H1 (cell line): ENCODE measurements around the gene LCOR. TPM values are rescaled to one million over a fixed set of nuclear protein-coding genes. Genes with fewer than 3 reads are reported as not detected.

ENCODE experiments used
- CHD1 ChIP-seq: IDR thresholded peaks from 2 replicates; pipeline ENCODE4 v1.6.1; 2012; ENCODE audit warnings: low read depth, low read length, improper control_type of control experiment
- KDM4A ChIP-seq: IDR thresholded peaks from one replicate; pipeline ENCODE4 v1.7.1; 2012; ENCODE audit warnings: low read depth, mild to moderate bottlenecking, moderate library complexity, low read length, inconsistent platforms; ENCODE audit not compliant: severe bottlenecking
- SAP30 ChIP-seq: fragments of 300-600 bp; sonication (generic); IDR thresholded peaks from 2 replicates; pipeline ENCODE4 v1.7.1; 2012; ENCODE audit warnings: low read length, moderate library complexity, mild to moderate bottlenecking, inconsistent platforms; ENCODE audit not compliant: insufficient read depth, insufficient replicate concordance
- SP4 ChIP-seq: IDR thresholded peaks from 2 replicates; pipeline ENCODE4 v1.6.1; 2012; ENCODE audit warnings: low read length, inconsistent platforms
- TAF7 ChIP-seq: optimal IDR thresholded peaks from 2 replicates; pipeline ENCODE3; 2011; ENCODE audit warnings: low read depth, mild to moderate bottlenecking, inconsistent platforms, low read length, moderate library complexity, borderline replicate concordance
- polyA plus RNA-seq, 7 experiments: library from polyadenylated mRNA; depleted of rRNA in 3 of 7; stranded (reverse) in 5 of 7; unstranded in 2 of 7; fragments of >200 nt in 5 of 7; fragments of 200-250 nt in 2 of 7; gene quantifications; 1 replicate in 5 of 7; 2 replicates in 1 of 7; 4 replicates in 1 of 7; pipeline versions ENCODE4 v1.2.1 to v1.2.3, GENCODE V29; 2011 to 2013; ENCODE audit warnings: missing spikeins in 2 of 7, mixed read lengths in 2 of 7
- total RNA-seq: library from RNA; stranded (reverse); fragmentation: NEBNext Ultra II Directional; extraction: Animal tissue kit (Norgen Biotek cat#: 25700); gene quantifications from 2 replicates; pipeline ENCODE4 v1.2.1, GENCODE V29; 2021
- TF ChIP-seq, protein P1 (sequence below), 3 experiments: IDR thresholded peaks; 1 replicate in 2 of 3; 2 replicates in 1 of 3; pipeline versions ENCODE4 v1.5.1 to v1.6.1; 2011; ENCODE audit warnings: low read length in 3 of 3, mild to moderate bottlenecking in 3 of 3, inconsistent platforms in 2 of 3, low read depth in 1 of 3, moderate library complexity in 1 of 3; ENCODE audit not compliant: insufficient read depth in 1 of 3; ENCODE audit errors: control extremely low read depth in 1 of 3
- TF ChIP-seq, protein P2 (sequence below): fragments of 300-600 bp; sonication (generic); IDR thresholded peaks from 2 replicates; pipeline ENCODE4 v1.7.1; 2012; ENCODE audit warnings: low read length, moderate library complexity, mild to moderate bottlenecking, inconsistent platforms; ENCODE audit not compliant: insufficient replicate concordance
- TF ChIP-seq, protein P3 (sequence below): IDR thresholded peaks from 2 replicates; pipeline ENCODE4 v1.6.1; 2011; ENCODE audit warnings: low read depth, mild to moderate bottlenecking, low read length; ENCODE audit not compliant: insufficient read depth

LCOR gene
- total and polyA plus RNA-seq, 2 of the 8 experiments (the other 6 are each of a cell fraction or from before 2014, with no cell fraction given) = 4.7 to 25.5 TPM

DNA sequence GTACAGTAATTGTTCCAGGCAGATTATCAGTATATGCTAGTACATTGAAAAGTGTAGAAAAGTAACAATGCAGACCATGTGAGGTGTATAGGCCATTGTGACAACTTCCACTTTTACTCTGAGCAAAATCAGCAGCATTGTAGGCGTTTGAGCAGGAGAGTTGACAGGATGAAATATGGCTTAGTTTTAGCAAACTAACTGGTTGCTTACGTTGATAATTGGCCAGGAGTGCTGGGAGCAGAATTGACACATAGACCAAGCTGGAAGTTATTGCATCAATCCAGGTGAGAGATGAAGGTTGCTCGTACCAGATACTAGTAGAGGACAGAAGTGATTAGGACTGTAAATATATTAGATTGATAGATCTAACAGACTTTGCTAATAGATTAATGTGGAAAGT is 46.0 kb downstream of the LCOR start (continued):
- TF ChIP-seq, protein P1, sequence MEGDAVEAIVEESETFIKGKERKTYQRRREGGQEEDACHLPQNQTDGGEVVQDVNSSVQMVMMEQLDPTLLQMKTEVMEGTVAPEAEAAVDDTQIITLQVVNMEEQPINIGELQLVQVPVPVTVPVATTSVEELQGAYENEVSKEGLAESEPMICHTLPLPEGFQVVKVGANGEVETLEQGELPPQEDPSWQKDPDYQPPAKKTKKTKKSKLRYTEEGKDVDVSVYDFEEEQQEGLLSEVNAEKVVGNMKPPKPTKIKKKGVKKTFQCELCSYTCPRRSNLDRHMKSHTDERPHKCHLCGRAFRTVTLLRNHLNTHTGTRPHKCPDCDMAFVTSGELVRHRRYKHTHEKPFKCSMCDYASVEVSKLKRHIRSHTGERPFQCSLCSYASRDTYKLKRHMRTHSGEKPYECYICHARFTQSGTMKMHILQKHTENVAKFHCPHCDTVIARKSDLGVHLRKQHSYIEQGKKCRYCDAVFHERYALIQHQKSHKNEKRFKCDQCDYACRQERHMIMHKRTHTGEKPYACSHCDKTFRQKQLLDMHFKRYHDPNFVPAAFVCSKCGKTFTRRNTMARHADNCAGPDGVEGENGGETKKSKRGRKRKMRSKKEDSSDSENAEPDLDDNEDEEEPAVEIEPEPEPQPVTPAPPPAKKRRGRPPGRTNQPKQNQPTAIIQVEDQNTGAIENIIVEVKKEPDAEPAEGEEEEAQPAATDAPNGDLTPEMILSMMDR (IDR thresholded peaks at IDR 0.05; ENCODE audit: control extremely low read depth in 1 of 3, insufficient read depth in 1 of 3, low read depth in 1 of 3, low read length in 3 of 3) = no peak
- TF ChIP-seq TAF7 = no peak
- TF ChIP-seq KDM4A = no peak
- TF ChIP-seq, protein P2, sequence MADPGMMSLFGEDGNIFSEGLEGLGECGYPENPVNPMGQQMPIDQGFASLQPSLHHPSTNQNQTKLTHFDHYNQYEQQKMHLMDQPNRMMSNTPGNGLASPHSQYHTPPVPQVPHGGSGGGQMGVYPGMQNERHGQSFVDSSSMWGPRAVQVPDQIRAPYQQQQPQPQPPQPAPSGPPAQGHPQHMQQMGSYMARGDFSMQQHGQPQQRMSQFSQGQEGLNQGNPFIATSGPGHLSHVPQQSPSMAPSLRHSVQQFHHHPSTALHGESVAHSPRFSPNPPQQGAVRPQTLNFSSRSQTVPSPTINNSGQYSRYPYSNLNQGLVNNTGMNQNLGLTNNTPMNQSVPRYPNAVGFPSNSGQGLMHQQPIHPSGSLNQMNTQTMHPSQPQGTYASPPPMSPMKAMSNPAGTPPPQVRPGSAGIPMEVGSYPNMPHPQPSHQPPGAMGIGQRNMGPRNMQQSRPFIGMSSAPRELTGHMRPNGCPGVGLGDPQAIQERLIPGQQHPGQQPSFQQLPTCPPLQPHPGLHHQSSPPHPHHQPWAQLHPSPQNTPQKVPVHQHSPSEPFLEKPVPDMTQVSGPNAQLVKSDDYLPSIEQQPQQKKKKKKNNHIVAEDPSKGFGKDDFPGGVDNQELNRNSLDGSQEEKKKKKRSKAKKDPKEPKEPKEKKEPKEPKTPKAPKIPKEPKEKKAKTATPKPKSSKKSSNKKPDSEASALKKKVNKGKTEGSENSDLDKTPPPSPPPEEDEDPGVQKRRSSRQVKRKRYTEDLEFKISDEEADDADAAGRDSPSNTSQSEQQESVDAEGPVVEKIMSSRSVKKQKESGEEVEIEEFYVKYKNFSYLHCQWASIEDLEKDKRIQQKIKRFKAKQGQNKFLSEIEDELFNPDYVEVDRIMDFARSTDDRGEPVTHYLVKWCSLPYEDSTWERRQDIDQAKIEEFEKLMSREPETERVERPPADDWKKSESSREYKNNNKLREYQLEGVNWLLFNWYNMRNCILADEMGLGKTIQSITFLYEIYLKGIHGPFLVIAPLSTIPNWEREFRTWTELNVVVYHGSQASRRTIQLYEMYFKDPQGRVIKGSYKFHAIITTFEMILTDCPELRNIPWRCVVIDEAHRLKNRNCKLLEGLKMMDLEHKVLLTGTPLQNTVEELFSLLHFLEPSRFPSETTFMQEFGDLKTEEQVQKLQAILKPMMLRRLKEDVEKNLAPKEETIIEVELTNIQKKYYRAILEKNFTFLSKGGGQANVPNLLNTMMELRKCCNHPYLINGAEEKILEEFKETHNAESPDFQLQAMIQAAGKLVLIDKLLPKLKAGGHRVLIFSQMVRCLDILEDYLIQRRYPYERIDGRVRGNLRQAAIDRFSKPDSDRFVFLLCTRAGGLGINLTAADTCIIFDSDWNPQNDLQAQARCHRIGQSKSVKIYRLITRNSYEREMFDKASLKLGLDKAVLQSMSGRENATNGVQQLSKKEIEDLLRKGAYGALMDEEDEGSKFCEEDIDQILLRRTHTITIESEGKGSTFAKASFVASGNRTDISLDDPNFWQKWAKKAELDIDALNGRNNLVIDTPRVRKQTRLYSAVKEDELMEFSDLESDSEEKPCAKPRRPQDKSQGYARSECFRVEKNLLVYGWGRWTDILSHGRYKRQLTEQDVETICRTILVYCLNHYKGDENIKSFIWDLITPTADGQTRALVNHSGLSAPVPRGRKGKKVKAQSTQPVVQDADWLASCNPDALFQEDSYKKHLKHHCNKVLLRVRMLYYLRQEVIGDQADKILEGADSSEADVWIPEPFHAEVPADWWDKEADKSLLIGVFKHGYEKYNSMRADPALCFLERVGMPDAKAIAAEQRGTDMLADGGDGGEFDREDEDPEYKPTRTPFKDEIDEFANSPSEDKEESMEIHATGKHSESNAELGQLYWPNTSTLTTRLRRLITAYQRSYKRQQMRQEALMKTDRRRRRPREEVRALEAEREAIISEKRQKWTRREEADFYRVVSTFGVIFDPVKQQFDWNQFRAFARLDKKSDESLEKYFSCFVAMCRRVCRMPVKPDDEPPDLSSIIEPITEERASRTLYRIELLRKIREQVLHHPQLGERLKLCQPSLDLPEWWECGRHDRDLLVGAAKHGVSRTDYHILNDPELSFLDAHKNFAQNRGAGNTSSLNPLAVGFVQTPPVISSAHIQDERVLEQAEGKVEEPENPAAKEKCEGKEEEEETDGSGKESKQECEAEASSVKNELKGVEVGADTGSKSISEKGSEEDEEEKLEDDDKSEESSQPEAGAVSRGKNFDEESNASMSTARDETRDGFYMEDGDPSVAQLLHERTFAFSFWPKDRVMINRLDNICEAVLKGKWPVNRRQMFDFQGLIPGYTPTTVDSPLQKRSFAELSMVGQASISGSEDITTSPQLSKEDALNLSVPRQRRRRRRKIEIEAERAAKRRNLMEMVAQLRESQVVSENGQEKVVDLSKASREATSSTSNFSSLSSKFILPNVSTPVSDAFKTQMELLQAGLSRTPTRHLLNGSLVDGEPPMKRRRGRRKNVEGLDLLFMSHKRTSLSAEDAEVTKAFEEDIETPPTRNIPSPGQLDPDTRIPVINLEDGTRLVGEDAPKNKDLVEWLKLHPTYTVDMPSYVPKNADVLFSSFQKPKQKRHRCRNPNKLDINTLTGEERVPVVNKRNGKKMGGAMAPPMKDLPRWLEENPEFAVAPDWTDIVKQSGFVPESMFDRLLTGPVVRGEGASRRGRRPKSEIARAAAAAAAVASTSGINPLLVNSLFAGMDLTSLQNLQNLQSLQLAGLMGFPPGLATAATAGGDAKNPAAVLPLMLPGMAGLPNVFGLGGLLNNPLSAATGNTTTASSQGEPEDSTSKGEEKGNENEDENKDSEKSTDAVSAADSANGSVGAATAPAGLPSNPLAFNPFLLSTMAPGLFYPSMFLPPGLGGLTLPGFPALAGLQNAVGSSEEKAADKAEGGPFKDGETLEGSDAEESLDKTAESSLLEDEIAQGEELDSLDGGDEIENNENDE = no peak
- no peak for TF ChIP-seq CHD1
- no peak for TF ChIP-seq SP4
- no peak for TF ChIP-seq SAP30
- TF ChIP-seq, protein P3, sequence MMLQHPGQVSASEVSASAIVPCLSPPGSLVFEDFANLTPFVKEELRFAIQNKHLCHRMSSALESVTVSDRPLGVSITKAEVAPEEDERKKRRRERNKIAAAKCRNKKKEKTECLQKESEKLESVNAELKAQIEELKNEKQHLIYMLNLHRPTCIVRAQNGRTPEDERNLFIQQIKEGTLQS = no peak
